ENCODE data around the gene LIPI.
"Not testable (repeated sequence)": the region's sequence is repeated elsewhere in the genome, so short reads cannot be mapped to it uniquely, and the experiment has no call there.

The LIPI gene

GRCh38 chr21:14072761-14073535 is 137.8 kb downstream of the LIPI start:
- DNase-seq: no peak

DNA sequence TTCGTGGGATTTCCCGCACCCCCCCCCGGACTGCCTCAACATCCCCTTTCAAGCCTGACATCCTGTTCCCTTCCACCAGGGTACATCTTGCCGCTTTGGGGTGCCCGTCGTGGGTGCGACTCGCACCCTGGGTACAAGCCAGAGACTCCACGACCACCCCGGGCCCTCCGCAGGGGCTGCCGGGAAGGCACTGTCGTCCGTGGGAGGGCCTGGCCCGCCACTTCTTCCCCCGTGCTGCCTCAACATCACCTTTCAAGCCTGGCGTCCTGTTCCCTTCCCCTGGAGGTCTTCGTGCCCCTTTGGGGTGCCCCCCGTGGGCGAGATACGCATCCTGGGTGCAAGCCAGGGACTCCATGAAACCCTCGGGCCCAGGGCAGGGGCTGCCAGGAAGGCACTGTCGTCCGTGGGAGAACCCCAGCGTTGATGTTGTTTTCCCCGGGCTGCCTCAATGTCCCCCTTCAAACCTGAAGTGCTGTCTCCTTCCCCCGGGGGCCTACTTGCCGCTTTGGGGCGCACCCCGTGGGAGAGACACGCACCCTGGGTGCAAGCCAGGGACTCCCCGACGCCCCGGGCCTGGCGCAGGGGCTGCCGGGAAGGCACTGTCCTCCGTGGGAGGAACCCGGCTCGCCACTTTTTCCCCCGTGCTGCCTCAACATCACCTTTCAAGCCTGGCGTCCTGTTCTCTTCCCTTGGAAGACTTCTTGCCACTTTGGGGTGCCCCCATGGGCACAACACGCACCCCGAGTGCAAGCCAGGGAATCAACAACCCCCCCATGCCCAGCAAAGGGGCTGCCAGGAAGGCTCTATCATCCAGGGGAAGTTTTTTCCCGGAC is 138.6 kb downstream of the LIPI start:
- no peak for DNase-seq

- no peak for DNase-seq
Measured at GRCh38 chr21:14070968-14071367, 139.8 kb downstream of the LIPI start.

- no peak for DNase-seq
Measured at GRCh38 chr21:14070049-14070893, 140.5 kb downstream of the LIPI start.

- DNase-seq: no peak
Measured at GRCh38 chr21:14064296-14064645, 146.5 kb downstream of the LIPI start.

- not testable (repeated sequence) for DNase-seq
Measured at GRCh38 chr21:14063620-14064295, 147.0 kb downstream of the LIPI start.

GRCh38 chr21:14062684-14063083 is 148.1 kb downstream of the LIPI start:
- DNase-seq: not testable (repeated sequence)

DNA sequence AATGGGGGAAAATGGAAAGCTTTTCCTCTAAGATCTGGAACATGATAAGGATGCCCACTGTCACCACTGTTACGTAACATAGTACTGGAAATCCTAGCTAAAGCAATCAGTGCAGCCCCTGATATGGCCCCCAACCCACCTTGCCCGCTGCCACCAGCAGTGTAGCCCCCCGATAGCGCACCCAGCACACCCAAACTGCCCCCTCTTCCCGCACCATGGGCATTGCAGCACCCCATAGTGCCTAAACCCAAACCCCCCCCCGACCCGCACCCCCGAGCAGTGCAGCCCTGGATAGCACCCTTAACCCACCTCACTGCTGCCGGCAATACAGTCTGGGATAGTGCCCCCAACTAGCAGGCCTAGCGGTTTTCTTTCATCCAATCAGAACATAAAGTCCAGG is 148.9 kb downstream of the LIPI start:
- not testable (repeated sequence) for DNase-seq

DNA sequence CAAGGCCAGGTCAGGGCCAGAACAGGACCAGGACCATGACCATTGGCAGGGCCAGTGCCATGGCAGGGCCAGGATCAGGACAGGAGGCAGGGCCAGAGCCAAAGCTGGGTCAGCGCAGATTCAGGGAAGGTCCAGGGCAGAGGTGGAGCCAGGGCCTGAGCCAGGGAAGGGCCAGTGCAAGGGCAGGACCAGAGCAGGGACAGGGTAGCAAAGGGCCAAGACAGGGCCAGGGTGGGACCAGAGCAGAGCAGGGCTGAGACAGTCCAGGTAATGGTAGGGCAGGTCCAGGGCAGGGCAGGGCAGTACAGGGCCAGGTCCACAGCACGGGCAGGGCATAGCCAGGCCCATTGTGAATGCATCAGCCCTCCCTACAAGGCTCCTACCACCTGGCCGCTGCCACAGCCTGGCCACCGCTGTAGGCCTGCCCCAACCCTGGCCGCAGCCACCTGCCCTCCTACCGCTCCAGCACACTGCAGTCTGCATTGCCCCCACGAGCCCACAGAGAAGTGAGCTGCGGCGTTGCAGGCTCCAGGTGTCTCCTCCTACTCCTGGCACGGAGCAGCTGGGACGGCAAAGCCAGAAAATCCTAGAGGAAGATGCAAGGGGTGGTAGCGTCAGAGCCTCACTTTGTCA is 151.6 kb downstream of the LIPI start:
- DNase-seq: not testable (repeated sequence)

Data from activated gamma-delta T cell treated with Interleukin-2 at 50 U/mL for 16 hours (primary cell).